Measurements from ENCODE around the gene ATRX.
"Not testable (repeated sequence)": the region's sequence is repeated elsewhere in the genome, so short reads cannot be mapped to it uniquely, and the experiment has no call there.

ATRX gene

DNA sequence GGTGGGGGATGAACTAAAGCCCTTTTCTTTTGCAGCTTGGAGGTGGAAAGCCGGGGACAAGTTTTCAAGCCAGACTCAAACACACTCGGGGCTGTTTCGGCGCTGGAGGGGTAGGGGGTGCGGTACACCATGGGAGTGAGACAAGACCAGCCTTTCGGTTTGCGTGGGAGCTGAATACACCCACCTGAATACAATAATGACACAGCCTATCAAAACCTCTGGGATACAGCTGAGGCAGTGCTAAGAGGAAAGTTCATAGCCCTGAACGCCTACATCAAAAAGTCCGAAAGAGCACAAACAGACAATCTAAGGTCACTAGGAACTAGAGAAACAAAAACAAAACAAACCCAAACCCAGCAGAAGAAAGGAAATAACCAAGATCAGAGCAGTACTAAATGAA lies 163.3 kb downstream of the ATRX start:
- DNase-seq (ENCODE audit: low read depth): no peak

DNA sequence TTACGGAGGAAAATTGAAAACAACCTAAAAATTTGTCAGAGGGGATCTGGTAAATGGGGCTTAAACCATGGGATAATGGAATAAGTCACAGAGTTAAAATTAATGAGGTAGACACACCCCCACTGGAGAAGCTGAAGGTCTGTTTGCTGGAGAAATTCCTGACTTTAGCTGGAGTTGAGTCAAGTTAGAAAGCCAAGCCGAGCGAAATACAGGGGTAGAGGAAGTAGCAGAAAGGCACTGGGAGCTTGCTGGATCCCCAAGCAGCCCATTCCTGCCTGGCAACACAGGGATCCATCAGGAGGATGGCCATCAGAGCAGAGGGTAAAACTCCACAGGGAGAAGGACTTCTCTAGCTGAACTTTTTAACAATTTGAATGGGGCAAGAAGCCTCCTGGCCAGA lies 163.8 kb downstream of the ATRX start:
- DNase-seq (ENCODE audit: low read depth): no peak

DNA sequence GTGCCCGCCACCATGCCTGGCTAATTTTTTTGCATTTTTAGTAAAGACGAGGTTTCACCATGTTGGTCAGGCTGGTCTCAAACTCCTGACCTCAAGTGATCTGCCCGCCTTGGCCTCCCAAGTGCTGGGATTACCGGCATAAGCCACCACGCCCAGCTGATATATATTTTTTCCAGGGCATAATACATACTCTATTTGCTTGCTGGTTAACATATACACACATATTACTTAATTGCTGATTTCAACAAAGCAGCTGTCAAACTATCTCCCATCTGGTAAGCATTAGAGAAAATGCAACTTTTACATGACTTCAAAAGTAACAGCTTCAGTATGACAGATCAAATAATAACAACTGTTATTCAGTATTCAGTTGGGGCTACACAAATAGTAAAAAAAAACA lies 164.6 kb downstream of the ATRX start:
- DNase-seq (ENCODE audit: low read depth): not testable (repeated sequence)

DNA sequence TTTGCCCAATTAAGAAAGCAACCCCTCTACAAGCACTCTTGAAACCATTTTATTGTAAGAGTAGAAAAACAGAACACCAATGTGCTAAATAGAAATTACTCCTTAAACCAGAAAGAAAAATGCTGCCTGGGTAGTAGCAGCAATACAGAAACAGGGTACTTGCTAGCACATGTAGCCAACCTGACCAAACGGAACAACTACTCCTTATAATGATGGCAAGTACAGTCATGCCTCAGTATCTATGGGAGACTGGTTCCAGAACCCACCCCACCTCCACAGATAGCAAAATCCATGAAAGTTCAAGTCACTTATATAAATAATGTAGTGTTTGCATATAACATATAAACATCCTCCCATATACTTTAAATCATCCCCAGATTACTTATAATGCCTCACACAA lies 168.8 kb downstream of the ATRX start:
- no peak for DNase-seq (ENCODE audit: low read depth)

DNA sequence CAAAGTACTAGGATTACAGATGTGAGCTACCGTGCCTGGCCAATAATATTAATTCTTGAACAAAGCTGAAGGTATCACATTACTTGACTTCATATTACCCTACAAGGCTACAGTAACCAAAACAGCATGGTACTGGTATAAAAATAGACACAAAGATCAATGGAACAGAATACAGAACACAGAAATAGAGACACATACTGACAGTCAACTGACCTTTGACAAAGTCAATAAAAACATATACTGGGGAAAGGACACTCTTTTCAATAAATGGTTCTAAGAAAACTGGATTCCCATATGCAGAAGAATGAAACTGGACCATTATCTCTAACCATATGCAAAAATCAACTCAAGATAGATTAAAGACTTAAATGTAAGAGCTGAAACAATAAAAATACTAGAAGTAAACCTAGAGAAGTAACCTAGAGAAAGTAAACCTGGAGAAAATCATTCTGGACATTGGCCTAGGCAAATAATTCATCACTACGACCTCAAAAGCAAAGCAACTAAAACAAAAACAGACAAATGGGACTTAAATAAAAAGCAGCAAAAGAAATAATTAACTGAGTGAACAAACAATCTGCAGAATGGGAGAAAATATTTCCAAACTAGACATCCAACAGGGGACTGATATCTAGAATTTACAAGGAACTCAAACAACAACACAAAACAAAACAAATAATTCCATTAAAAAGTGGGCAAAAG lies 182.2 kb downstream of the ATRX start:
- no peak for DNase-seq (ENCODE audit: low read depth)

DNA sequence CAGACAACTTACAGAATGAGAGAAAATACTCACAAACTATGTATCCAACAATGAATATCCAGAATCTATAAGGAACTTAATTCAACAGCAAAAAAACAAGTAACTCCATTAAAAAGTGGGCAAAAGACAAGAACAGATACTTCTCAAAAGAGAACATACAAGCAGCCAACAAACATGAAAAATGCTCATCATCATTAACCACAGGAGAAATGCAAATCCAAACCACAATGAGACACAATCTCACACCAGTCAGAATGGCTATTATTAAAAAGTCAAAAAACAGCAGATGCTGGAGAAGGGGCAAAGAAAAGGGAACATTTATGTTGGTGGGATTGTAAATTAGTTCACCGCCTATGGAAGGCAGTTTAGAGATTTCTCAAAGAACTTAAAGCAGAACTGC lies 188.5 kb downstream of the ATRX start:
- no peak for DNase-seq (ENCODE audit: low read depth)

DNA sequence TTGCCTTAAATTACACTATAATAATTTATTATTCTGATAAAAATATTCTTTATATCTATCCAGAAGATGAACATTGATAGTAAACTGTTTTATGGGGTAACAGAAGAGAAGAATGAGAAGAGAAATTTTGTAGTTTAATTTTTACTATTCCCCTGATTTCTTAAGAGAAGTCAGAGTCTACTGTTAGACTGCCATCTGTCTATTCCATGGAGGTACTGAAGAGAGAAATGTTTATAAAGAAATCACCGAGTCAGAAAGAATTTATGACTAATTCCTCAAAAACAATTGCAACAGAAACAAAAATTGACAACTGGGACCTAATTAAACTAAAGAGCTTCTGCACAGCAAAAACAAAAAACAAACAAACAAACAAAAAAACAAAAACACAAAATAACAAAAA lies 188.9 kb downstream of the ATRX start:
- no peak for DNase-seq (ENCODE audit: low read depth)

DNA sequence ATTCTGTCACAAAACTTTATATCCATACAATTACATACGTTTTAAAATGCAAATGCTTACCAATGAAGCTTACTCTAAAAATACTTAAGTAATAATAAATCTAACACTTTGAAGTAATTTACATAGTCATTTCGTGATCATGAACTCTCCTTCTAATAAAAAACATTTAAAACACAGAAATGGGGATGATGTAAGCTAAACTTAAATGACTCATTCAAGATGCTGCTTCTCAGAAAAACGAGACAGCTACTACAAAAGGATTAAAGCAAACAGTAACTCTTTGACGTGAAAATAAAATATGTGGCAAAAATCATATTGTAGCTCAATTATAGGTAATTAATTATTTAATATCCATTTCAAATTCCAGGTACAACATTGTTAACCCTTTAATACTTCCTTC lies 190.2 kb downstream of the ATRX start:
- no peak for DNase-seq (ENCODE audit: low read depth)

DNA sequence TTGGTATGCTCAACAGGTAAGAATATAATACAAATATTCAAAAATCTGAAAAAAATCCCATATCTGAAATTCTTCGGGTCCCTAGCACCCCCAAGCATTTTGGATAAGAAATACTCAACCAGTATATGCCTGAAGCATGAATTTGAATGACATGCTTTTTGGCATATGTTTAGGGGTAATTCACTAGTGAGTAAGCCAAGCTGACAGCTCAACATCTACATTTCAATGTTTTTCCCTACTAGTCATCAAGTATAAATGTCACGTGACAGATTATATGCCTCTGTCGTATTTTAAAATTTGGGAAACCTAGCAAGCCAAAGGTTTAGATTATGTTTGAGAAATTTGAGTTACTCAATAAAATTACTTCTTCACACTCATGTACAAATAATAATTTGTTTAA lies 213.7 kb downstream of the ATRX start:
- no peak for DNase-seq (ENCODE audit: low read depth)

DNA sequence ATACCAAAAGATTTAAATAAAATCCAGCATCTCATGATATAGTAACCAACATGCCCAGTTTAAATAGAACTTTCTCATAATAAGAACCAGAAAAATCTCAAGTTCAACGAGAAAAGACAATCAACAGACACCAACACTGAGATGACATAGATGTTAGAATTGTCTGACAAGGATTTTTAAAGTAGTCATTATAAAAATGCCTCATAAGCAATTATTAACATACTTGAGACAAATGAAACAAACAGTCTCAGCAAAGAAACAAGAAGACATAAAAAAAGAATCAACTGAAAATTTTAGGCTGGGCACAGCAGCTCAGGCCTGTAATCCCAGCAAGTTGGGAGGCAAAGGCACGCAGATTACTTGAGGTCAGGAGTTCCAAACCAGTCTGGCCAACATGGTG lies 220.7 kb downstream of the ATRX start:
- DNase-seq (ENCODE audit: low read depth): no peak

DNA sequence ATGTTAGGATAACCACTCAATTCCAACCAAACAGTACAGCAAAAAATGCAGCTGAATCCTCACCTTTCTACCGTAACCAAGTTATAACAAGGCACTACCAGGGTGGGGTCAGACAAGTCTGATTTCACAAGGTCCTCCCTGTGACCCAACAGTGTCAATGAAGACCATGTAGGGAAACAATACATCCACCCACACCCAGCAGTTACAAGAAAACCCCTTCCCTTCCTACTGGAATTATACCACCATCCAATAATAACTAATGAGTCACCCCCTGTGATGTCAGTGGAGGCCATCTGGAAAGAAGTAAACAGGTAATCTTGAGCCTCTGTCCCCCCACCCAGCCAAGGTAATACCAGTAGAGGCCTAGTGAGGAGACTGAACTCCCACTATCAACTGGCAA lies 221.2 kb downstream of the ATRX start:
- no peak for DNase-seq (ENCODE audit: low read depth)

DNA sequence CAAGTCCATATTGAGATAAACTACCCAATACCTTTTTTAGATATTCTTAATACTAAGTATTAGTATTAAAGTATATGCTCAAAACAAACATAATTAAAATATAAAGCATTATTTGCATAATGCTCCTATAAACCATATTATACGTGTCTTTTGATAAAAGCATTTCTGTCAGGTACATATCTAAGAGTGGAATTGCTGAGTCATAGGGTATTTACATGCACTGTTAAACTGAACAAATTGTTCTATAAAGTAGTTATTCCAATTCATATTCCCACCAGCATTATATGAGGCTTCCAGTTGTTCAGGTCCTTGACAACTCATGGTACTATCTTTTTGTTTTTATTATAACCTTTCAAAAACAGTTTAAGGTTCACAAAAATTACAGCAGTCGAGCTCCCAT lies 224.6 kb downstream of the ATRX start:
- no peak for DNase-seq (ENCODE audit: low read depth)

DNA sequence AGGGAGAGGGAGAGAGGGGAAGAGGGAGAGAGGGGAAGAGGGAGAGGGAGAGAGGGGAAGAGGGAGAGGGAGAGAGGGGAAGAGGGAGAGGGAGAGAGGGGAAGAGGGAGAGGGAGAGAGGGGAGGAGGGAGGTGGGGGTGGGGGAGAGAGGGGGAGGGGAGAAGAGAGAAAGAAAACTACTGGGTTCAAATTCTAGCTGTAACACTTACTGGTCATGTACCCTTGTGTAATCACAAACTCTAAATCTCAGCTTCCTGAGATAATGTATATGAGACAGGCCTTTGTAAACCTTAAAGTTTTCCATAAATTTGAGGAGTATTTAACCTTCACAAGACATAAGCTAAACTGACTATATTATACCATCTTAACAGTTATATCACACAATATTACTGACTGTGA lies 229.7 kb downstream of the ATRX start:
- no peak for DNase-seq (ENCODE audit: low read depth)

DNA sequence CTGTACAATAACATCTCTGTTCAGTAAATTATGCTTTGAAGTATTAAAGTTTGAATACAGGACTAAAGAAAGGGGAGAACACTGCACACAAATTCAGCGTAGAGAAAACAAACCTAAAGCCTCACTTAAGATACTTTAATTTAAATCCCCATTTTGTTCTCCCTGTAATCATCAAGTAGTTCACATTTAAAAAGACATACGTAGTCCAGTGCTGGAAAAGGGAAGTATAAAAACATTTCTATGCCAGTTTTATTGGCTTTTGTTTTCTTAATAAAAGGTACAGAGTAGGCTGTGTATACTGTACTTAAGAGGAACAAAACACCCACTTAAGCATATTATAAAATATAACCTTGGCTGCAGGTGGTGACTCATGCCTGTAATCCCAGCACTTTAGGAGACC lies 237.3 kb downstream of the ATRX start:
- no peak for DNase-seq (ENCODE audit: low read depth)

DNA sequence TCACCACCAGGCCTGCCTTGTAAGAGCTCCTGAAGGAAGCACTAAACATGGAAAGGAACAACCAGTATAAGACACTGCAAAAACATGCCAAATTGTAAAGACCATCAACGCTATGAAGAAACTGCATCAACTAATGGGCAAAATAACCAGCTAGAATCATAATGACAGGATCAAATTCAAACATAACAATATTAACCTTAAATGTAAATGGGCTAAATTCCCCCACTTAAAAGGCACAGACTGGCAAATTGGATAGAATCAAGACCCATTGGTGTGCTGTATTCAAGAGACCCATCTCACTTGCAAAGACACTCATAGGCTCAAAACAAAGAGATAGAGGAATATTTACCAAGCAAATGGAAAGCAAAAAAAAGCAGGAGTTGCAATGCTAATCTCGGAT lies 246.2 kb downstream of the ATRX start:
- not testable (repeated sequence) for DNase-seq (ENCODE audit: low read depth)

DNA sequence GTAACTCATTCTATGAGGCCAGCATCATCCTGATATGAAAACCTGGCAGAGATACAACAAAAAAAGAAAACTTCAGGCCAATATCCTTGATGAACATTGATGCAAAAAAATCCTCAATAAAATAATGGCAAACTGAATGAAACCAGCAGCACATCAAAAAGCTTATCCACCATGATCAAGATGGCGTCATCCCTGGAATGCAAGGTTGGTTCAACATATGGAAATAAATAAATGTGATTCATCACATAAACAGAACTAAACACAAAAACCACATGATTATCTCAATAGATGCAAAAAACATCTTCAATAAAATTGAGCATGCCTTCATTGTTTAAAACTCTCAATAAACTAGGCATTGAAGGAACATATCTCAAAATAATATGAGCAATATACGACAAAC lies 254.8 kb downstream of the ATRX start:
- DNase-seq (ENCODE audit: low read depth): not testable (repeated sequence)

DNA sequence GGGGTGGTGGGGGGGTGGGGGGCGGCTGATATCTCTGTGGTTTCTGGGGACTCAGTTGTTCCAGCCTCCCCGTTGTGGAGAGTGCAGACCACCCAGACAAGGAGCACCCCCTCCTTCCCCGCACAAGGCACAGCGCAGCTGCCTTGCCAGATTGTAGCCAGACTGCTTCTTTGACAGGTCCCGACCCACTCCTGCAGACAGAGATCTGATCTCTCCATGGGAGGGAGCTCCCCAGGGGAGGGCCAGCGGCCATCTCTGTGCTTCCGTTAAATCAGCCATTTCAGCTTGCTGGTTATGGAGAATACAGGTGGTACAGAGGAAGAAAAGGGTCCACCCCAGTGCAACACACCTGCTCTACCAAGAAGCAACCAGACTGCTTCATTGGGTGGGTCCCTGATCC lies 258.0 kb downstream of the ATRX start:
- no peak for DNase-seq (ENCODE audit: low read depth)

DNA sequence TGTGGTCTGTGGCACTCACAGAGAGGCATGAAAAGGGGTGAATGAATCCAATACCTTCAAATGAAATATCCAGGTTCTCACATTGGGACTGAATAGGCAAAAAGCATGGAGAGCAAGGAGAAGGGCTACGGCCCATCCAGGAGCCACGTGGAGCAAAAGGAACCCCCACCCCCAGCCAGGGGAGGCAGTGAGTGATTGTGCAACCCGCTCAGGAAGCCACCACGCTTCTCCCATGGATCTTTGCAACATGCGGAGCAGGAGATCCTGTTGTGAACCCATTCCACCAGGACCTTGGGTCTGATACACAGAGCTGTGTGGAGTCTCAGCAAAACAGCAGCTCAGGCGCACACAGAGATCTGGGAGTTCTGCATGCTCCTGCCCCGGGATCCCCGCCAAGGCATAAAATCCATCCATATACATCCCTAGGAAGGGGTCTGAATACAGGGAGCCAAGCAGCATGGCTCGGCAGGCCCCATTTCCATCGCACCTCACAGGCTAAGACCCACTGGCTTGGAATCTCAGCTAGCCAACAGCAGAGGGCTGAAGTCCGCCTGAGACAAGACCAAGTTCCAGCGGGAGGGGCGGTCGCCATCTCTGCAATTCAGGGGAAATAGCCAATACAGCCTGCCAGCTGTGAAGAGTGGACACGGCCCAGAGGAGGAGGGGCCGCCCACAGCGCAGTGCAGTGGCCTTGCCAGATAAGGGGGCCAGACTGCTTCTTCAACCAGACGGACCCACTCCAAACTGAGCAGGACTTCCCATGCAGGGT lies 258.6 kb downstream of the ATRX start:
- no peak for DNase-seq (ENCODE audit: low read depth)

DNA sequence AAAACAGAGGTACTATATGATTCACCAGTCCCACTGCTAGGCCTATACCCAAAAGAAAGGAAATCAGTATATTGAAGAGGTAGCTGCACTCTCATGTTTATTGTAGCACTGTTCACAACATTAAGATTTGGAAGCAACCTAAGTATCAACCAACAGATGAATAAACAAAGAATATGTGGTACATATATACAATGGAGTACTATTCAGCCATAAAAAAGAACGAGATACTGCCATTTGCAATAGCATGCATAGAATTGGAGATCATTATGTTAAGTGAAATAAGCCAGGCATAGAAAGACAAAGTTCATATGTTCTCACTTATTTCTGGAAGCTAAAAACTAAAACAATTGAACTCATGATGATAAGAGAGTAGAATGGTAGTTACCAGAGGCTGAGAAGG lies 266.3 kb downstream of the ATRX start:
- no peak for DNase-seq (ENCODE audit: low read depth)

DNA sequence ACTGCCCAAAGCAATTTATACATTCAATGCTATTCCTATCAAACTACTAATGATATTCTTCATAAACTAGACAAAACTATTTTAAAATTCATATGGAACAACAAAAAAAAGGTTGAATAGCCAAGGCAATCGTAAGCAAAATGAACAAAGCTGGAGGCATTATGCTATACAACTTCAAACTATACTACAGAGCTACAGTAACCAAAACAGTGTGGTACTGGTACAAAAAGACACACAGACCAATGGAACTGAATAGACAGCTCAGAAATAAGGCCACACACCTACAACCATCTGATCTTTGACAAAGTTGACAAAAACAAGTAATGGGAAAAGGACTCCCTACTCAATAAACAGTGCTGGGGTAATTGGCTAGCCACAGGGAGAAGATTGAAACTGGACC lies 271.8 kb downstream of the ATRX start:
- no peak for DNase-seq (ENCODE audit: low read depth)

DNA sequence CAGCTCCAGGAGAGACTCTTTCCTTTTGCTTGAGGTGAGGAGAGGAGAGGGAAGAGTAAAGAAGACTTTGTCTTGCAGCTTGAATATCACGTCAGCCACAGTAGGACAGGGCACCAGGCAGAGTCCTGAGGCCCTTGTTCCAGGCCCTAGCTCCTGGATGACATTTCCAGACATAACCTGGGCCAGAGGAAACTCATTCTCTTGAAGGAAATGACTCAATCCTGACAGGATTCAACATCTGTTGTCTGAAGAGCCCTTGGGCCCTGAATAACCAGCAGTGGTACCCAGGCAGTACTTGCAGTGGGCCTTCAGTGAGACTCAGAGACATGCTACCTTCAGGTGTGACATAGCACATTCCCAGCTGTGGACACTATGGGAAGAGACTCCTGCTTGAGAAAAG lies 276.0 kb downstream of the ATRX start:
- DNase-seq (ENCODE audit: low read depth): no peak

DNA sequence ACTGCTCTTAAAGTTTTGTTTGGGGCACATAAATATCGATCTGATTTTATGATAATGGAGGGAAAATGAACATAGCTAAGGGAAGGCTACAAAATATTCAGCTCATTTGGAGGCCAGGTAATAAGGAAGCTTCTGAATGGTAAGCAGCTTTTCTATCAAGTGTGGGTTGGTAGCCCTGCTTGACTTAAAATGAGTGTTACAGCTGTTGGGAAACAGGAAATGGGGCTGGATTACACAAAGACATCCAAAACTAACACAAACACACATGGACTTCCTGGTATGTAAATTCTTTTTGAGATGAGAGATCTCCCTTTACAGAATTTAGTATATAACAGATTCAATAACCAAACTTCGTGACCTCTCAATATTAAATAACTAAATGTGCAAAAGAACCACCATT lies 280.8 kb downstream of the ATRX start:
- DNase-seq (ENCODE audit: low read depth): no peak

DNA sequence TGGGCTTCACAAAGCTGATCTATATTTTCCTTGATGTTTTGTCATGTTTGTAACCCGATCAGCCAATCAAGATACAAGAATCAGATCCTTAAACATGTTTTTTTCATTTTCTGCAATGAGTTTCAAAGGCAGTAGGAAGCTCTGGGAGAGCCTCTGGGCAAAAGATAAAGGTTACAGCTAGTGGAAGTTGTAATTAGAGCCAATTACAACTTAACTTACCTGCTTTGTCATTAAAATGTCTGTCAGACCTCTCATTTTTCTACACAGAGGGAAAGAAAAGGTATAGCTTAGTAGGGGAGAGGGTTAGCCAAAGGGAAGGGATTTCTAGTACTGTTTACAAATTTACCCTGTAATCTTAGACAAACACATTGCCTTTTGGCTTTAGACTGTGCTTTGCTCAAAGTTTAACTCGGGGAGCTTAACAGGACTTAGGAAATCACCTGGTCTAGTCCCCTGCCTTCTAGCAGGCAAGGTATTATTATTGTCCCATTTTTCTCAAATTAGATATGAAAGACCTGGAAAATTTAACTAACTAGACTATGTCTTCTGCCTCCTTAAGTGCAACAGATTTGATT lies 283.0 kb downstream of the ATRX start:
- no peak for DNase-seq (ENCODE audit: low read depth)

DNA sequence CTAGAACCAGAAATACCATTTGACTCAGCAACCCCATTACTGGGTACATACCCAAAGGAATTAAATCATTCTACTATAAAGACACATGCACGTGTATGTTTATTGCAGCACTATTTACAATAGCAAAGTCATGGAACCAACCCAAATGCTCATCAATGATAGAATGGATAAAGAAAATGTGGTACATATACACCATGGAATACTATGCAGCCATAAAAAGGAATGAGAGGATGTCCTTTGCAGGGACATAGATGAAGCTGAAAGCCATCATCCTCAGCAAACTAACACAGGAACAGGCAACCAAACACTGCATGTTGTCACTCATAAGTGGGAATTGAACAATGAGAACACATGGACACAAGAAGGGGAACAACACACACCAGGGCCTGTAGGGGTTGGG lies 285.9 kb downstream of the ATRX start:
- not testable (repeated sequence) for DNase-seq (ENCODE audit: low read depth)

Data from T-helper 22 cell (primary cell).